Activated T-cell treated with anti-CD3 and anti-CD28 coated beads for 24 hours (primary cell): ENCODE results near the gene KDM5C.
"Not testable (repeated sequence)": the region's sequence is repeated elsewhere in the genome, so short reads cannot be mapped to it uniquely, and the experiment has no call there.

Experiments
- DNase-seq: peaks from one replicate; pipeline ENCODE4 v3.0.0-alpha.2; 2020; ENCODE audit warnings: low read depth

The KDM5C gene

GRCh38 chrX:53190363-53190960 is 34.5 kb downstream of the KDM5C start:
- DNase-seq = no peak

- DNase-seq = peak; percentile 13
Observed at GRCh38 chrX:53188763-53189162, 36.2 kb downstream of the KDM5C start.

GRCh38 chrX:53186351-53186750 is 38.7 kb downstream of the KDM5C start:
- peak; percentile 16 for DNase-seq

GRCh38 chrX:53184836-53185235 is 40.2 kb downstream of the KDM5C start:
- DNase-seq = no peak

GRCh38 chrX:53171356-53171755 is 53.7 kb downstream of the KDM5C start:
- DNase-seq = no peak

GRCh38 chrX:53166103-53166502 is 58.9 kb downstream of the KDM5C start:
- DNase-seq = no peak

- not testable (repeated sequence) for DNase-seq
Observed at GRCh38 chrX:53164566-53164965, 60.4 kb downstream of the KDM5C start.

GRCh38 chrX:53163436-53163835 is 61.6 kb downstream of the KDM5C start:
- DNase-seq = no peak

- DNase-seq = no peak
Observed at GRCh38 chrX:53160297-53160983, 64.6 kb downstream of the KDM5C start.

GRCh38 chrX:53159184-53159583 is 65.8 kb downstream of the KDM5C start:
- no peak for DNase-seq

- no peak for DNase-seq
Observed at GRCh38 chrX:53156207-53156596, 68.8 kb downstream of the KDM5C start.

GRCh38 chrX:53155512-53156206 is 69.3 kb downstream of the KDM5C start:
- DNase-seq = no peak

- no peak for DNase-seq
Observed at GRCh38 chrX:53153581-53153980, 71.4 kb downstream of the KDM5C start.
